ELF-1 (cell line): ENCODE data around the gene FAM124B.

ENCODE experiments used
- DNase-seq: peaks from one replicate; pipeline ENCODE4 v3.0.0-alpha.2; 2016; ENCODE audit warnings: low read depth, low spot score

The FAM124B gene

DNA sequence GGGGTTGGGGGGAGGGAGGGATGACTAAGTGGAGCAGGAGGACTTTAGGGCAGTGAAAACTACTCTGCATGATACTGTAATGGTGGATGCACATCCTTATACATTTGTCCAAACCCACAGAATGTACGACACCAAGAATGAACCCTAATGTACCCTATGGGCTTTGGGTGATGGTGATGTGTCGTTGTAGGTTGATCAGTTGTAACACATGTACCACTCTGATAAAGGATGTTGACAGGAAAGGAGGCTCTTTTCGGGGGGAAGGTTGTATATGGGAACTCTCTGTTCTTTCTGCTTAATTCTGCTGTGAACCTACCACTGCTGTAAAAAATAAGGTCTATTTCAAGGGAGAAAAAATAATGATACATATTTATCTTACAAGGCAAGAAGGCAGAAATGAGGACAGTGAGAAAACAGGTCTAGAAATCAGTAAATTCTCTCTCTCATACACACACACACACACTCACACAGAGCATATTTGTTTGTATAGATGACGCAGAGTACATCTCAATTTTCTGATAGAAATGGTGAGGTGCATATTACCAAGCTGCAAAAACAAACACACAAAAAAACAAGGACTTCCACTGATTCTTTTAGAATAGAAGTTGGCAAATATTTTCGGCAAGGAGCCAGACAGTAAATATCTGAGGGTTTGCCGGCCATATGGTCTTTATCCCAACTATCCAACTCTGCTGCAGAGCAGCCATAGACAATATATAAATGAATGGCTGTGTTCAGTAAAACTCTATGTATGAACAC is 20.2 kb downstream of the FAM124B start:
- DNase-seq = no peak

GRCh38 chr2:224379986-224380385 is 21.9 kb downstream of the FAM124B start:
- DNase-seq = no peak

- no peak for DNase-seq
Observed at GRCh38 chr2:224379172-224379571, 22.7 kb downstream of the FAM124B start.

DNA sequence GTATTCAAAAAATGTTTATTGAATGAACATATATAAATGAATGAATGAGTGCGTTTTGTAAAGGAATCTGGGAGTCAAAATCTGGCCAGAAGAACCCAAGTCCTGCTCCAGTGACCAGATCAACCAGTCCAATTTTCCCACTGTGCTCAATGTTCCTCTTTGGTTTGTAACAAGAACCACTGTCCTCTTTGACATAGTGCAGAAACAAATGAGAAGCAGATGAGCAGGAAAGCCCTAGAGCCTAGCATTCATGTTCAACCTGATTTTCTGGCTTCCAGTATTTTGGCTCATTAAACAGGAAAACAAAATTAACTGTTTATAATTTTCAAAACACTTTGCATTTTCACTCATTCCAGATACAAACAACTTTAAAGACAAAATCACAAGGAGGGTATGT is 23.2 kb downstream of the FAM124B start:
- DNase-seq = no peak

GRCh38 chr2:224377751-224378700 is 23.9 kb downstream of the FAM124B start:
- no peak for DNase-seq

GRCh38 chr2:224372641-224373040 is 29.3 kb downstream of the FAM124B start:
- no peak for DNase-seq

GRCh38 chr2:224369028-224369632 is 32.8 kb downstream of the FAM124B start:
- peak; percentile 37 for DNase-seq

- DNase-seq = no peak
Observed at GRCh38 chr2:224366267-224366844, 35.6 kb downstream of the FAM124B start.

- DNase-seq = no peak
Observed at GRCh38 chr2:224365331-224365730, 36.6 kb downstream of the FAM124B start.

DNA sequence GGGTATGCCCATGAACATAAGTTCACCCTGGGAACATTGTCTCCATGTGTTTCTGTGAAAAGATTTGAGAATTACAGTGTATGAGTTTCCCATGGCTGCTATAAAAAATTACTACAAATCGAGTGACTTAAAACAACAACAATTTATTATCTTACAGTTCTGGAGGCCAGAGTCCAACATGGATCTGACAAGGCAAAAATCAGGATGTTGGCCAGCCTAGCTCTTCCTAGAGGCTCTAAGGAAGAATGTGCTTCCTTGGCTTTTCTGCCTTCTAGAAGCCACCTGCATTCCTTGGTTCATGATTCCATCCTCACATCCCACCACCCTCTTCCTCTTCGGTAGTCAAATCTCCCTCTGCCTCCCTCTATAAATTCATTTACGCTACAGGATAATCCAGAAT is 38.6 kb downstream of the FAM124B start:
- no peak for DNase-seq

DNA sequence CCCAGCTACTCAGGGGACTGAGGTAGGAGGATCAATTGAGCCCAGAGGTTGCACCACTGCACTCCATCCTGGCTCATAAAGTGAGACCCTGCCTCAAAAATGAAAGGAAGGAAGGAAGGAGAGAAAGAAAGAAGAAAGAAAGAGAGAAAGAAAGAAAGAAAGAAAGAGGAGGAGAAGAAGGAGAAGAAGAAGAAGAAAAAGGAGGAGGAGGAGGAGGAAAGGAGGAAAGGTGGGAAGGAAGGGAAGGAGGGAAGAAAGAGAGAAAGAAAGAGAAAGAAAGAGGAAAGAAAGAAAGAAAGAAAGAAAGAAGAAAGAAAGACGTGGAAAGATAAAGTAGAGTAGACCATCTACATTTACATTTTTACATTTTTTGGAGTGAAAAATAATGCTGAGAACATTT is 39.8 kb downstream of the FAM124B start:
- DNase-seq = no peak

GRCh38 chr2:224360801-224361251 is 41.1 kb downstream of the FAM124B start:
- DNase-seq = no peak

DNA sequence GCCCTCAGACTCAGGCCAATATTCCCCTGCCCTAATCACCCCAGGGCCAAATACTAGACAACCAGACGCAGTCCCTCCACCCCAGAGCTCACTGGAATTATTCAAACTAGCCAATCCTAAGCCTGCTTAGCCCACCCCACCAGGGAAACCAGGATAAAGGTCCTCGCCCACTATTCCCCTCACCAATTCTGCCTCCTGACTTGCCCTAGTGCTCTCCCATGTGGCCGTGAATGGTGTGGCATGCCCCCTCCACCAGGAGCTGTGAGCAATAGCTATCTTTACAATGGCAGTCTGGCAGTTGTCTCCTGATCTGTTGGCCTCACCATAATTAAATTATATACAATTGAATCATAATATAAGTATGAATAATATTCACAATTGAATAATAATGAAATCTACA is 42.3 kb downstream of the FAM124B start:
- DNase-seq = peak; percentile 42

GRCh38 chr2:224357098-224357901 is 44.6 kb downstream of the FAM124B start:
- peak; percentile 31 for DNase-seq

GRCh38 chr2:224354632-224355211 is 47.2 kb downstream of the FAM124B start:
- no peak for DNase-seq

DNA sequence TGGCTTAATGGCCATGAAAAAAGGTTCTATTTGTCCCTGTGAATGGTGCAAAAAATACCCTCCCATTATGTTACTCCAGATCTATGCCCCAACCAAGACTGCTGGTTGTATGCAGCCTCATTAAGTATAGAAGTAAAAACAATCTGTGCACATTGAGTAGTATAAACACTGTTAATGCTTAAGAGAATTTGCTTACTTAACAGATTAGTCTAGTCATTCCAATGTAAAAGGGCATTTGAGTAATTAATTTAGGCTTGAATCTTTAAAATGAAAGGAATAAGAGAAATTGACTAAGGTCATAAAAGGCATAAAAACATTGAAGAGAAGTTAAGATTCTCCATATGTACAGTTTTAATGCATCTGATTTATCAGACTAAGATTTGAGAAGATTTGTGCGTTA is 51.2 kb downstream of the FAM124B start:
- DNase-seq = no peak

GRCh38 chr2:224349396-224349795 is 52.5 kb downstream of the FAM124B start:
- no peak for DNase-seq

DNA sequence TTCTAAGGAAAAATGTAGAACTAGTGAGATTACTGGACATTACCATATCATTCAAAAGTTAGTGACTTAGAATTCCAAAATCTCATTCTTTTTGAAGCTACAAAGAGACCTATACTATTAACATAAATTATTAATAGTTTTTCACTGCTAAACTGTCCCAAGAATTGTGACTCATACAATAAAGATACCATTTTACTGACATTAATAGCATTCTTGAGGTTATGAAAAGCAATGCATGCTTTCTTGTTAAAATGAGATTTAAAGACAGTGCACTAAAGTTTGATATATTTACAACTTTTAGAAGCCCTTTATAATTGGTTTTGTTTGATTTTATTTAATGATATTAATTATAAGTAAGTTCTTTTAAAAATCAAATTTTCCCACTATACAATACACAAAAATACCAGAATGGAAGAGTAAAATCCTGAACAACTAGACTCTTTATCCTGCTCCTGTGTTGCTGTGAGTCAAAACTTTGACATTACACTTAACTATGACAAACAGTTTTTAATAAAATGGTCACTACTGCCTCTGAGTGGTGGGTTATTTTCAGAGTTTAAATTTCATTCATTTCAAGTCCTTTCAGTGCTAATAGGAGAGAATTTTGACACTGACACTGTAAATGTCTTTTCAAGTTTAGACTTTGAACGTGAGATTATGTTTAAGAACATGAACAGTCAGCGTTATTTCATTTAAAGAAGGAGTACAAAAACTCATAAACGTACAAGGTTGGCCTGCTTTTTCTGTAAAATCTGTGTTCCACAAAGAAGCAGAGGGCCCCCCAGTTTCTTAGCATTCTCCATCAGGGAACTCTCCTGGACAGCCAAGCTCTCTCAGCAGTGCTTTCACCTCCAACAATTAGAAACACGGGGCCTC is 54.5 kb downstream of the FAM124B start:
- DNase-seq = no peak

GRCh38 chr2:224345492-224345891 is 56.4 kb downstream of the FAM124B start:
- DNase-seq = no peak

DNA sequence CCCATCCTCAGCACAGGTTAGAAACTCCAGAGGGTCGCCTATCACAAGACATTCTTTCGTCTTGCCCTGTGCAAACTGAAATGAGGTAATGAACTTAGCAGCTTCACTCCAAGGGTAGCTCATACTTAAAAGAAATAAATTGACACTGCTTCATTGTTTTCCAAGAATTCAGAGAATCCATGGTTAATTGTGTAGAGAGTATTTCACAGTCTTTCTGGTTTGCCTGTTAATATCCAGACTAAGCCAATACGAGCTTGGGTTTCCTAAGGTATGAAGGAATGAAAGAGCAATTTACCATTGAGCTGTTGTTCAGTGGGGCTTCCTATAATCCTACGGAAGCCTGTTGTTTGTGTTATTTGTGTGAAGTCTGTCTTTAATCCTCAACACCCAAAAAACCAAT is 58.7 kb downstream of the FAM124B start:
- no peak for DNase-seq
